ENCODE data around the gene CLMN.

CLMN gene

DNA sequence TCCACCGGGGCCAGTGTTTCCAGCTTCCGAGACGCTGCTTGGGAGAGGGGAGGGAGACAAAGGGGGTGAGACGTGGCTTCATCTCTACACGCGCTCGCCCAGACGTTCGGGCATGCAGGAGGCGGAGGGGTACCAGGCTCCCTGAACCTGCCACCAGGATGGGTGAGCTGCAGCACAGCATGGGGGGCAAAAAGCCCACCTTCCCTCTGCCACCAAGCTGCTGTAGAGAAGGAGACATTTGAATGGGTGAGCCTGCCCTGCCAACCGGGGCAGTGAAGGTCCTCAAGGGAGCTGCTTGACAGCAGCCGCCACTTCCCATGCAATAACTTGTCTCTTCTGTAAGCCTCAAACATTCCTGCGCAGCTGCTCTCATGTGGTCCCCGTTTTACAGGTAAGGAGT, 83.9 kb downstream of the CLMN start:
- in situ Hi-C loops (cut with HindIII; ENCODE audit: low sequenced_read_pairs) = no loop called here
- no peak overlapping the region for H3K4me3 ChIP-seq (ENCODE audit: low read depth, low read length)
- DNase-seq (ENCODE audit: low read depth, low spot score) = no peak
- TF ChIP-seq, protein P1, sequence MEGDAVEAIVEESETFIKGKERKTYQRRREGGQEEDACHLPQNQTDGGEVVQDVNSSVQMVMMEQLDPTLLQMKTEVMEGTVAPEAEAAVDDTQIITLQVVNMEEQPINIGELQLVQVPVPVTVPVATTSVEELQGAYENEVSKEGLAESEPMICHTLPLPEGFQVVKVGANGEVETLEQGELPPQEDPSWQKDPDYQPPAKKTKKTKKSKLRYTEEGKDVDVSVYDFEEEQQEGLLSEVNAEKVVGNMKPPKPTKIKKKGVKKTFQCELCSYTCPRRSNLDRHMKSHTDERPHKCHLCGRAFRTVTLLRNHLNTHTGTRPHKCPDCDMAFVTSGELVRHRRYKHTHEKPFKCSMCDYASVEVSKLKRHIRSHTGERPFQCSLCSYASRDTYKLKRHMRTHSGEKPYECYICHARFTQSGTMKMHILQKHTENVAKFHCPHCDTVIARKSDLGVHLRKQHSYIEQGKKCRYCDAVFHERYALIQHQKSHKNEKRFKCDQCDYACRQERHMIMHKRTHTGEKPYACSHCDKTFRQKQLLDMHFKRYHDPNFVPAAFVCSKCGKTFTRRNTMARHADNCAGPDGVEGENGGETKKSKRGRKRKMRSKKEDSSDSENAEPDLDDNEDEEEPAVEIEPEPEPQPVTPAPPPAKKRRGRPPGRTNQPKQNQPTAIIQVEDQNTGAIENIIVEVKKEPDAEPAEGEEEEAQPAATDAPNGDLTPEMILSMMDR (IDR thresholded peaks at IDR 0.05; ENCODE audit: low read depth, low read length) = no peak

DNA sequence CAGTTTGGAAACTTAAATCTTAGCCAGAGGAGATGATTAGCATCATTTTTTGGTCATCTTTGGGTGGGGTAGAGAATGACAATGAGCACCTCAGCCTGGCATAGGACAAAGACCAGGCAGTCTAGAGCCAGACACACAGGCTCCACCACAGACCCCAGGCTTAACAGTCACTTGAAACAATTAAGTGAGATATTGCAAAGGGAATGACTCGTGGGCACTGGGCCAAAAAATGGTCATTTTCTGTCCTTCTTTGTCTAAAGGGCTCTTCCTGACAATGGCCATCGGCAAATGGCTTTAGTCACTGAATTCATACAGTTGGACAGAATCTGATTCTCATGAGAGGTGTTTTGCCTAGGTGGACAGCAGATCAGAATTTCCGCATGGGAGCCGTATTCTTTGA, 84.4 kb downstream of the CLMN start:
- TF ChIP-seq, protein P1 (IDR thresholded peaks at IDR 0.05; ENCODE audit: low read depth, low read length) = no peak
- in situ Hi-C loops (cut with HindIII; ENCODE audit: low sequenced_read_pairs) = no loop called here
- DNase-seq (ENCODE audit: low read depth, low spot score) = no peak

DNA sequence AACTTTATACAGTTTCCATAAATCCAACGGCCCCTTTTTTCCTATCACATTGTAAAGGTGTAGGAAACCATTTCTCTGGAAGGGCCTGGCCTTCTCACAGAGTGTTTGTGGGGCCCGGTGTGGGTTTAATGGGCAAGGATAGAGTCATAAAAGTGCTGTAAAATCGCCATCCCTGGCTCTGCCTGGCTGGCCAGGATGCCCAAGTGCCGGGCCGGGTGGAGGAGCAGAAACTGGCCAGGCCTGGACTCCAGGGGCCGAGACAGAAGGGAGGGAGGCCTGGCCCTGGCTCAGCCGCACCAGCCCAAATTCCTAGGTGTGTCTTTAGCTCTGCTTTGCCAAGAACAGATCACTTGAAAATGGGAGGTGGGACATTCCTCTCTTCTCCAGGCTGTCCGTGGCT, 85.3 kb downstream of the CLMN start:
- no peak overlapping the region for H3K4me3 ChIP-seq (ENCODE audit: low read depth, low read length)
- in situ Hi-C loops (cut with HindIII; ENCODE audit: low sequenced_read_pairs) = no loop called here
- no peak for DNase-seq (ENCODE audit: low read depth, low spot score)
- TF ChIP-seq, protein P1 (IDR thresholded peaks at IDR 0.05; ENCODE audit: low read depth, low read length) = no peak

More for the DNA sequence above, 84.4 kb downstream of the CLMN start:
- H3K4me3 ChIP-seq (ENCODE audit: low read depth, low read length) = no peak overlapping the region

DNA sequence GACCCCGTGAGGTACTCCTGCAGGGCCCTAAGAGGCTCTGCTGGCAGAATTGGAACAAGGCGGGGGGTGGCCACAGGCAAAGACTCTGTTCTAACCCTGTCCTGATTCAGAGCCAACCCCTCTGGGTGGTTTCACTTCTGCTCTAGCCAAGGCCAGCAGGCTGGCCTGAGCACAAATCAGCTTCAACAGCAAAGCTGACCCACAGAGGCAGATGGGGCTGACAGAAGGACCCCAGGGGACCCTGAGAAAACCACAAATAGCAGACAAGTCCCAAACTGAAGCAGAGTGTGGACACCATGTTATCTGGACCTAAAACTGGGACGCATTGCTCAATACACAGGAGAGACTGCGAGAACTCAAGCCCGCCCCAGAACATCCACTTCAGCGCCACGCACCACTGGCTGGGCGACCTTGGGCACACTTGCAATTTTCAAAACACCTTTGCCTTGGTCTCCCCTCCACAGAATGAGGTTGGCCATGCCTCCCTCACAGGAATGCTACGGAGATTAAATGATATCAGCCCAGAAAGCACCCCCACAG, 85.9 kb downstream of the CLMN start:
- DNase-seq (ENCODE audit: low read depth, low spot score) = no peak
- TF ChIP-seq, protein P1 (IDR thresholded peaks at IDR 0.05; ENCODE audit: low read depth, low read length) = no peak
- in situ Hi-C loops (cut with HindIII; ENCODE audit: low sequenced_read_pairs) = no loop called here
- no peak overlapping the region for H3K4me3 ChIP-seq (ENCODE audit: low read depth, low read length)

DNA sequence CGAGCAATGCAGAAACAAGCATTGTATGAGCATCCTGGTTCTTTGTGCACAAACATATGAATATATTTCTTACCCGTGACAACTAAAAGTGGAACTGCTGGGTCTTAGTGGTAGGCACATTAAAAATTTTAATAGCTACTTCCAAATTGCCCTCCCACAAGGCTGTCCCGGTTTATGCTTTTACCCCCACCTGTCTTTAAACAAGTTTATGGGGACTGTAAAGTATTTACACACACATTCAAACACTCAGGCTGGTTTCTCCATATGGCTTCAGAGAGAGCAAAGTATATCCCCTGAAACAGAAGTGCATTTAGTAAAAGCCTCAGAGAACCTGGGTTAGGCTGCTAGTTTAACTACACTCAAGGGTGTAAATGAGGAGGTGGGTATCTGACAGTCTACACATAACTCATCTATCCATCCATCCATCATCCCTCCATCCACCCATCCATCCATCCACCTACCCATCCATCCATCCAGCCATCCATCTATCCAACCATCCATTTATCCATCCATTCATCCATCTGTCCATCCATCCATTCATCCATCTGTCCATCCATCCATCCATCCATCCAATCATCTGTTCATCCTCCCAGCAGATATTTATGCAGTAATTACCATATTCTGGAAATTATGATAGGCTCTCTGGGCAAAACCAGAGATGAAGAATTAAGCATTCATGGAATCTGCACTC, 86.7 kb downstream of the CLMN start:
- TF ChIP-seq, protein P1 (IDR thresholded peaks at IDR 0.05; ENCODE audit: low read depth, low read length) = no peak
- in situ Hi-C loops (cut with HindIII; ENCODE audit: low sequenced_read_pairs) = no loop called here

DNA sequence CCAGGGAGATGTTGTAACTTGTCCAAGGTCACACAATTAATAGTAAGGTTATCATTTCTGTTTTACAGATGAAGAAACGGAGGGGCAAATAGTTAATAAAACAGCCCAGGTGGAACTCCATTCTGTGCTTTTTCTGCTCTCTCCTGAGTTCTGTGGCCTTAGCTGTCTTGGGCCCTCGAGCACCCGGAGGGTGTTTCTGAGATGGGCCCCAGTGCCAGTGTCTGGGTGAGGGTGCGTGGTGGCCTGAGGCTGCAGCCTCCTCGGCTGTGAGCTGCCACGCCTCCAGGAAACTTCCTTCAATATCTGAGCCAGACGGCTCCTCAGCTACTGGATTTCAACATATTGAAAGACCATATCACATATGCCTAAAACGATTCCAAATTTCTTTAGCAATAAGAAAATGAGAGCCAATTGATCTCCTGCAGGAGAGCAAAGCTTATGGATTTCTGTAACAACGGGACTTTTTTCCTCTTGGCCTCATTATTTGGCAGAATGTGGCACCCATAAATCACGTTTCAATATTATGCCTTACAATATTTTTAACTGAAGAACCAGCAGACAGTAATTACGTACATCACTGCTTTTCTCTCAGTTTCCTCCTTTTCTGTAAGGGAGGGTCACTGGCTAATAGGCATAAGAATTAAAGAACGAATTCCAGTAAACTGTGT, 87.6 kb downstream of the CLMN start:
- in situ Hi-C loops (cut with HindIII; ENCODE audit: low sequenced_read_pairs) = no loop called here
- TF ChIP-seq, protein P1 (IDR thresholded peaks at IDR 0.05; ENCODE audit: low read depth, low read length) = no peak
- no peak overlapping the region for H3K4me3 ChIP-seq (ENCODE audit: low read depth, low read length)
- no peak for DNase-seq (ENCODE audit: low read depth, low spot score)

More for the DNA sequence above, 86.7 kb downstream of the CLMN start:
- H3K4me3 ChIP-seq (ENCODE audit: low read depth, low read length) = no peak overlapping the region
- DNase-seq (ENCODE audit: low read depth, low spot score) = no peak

All from astrocyte of the spinal cord (primary cell).